Gastrocnemius medialis (tissue), 4 donors: ENCODE data around the gene TIMP3. TPM values are rescaled to one million over a fixed set of nuclear protein-coding genes. Genes with fewer than 3 reads are reported as not detected.

Experiments used
- ATAC-seq, 2 donors: fragments of 150-250 bp; one replicate each; pipeline ENCODE4 v1.9.1; 2016
- DNase-seq, 2 donors: peaks; one replicate each; pipeline ENCODE4 v3.0.0-alpha.2; 2019
- H3K27ac ChIP-seq, 4 donors: fragments of 200-600 bp; sonication (generic); 1 replicate in 1 of 4; 2 replicates in 3 of 4; pipeline ENCODE4 v1.5.1; 2016 to 2018; ENCODE audit warnings: mild to moderate bottlenecking in 2 of 4, moderate library complexity in 1 of 4
- H3K27me3 ChIP-seq, 3 donors: fragments of 200-600 bp; sonication (generic) in 2 of 3; 1 replicate in 1 of 3; 2 replicates in 2 of 3; pipeline versions ENCODE4 v1.5.1 to v1.6.0; 2016 to 2019; ENCODE audit warnings: mild to moderate bottlenecking in 1 of 3, moderate library complexity in 1 of 3
- H3K36me3 ChIP-seq, 2 donors: fragments of 200-600 bp; sonication (generic) in 1 of 2; one replicate each; pipeline ENCODE4 v1.5.1; 2017 to 2018
- H3K4me1 ChIP-seq, 2 donors: fragments of 200-600 bp; sonication (generic) in 1 of 2; one replicate each; pipeline ENCODE4 v1.5.1; 2016 to 2017; ENCODE audit warnings: mild to moderate bottlenecking in 2 of 2
- H3K4me3 ChIP-seq, 4 donors: fragments of 200-600 bp; sonication (generic) in 3 of 4; 1 replicate in 1 of 4; 2 replicates in 3 of 4; pipeline ENCODE4 v1.5.1; 2016 to 2019; ENCODE audit warnings: mild to moderate bottlenecking in 2 of 4
- H3K9me3 ChIP-seq, 3 donors: fragments of 200-600 bp; sonication (generic) in 2 of 3; 1 replicate in 1 of 3; 2 replicates in 2 of 3; pipeline ENCODE4 v1.5.1; 2016 to 2019
- POLR2A ChIP-seq, 2 donors: fragments of 450-650 bp; IDR thresholded peaks; one replicate each; pipeline ENCODE4 v1.6.1; 2017; ENCODE audit warnings: antibody characterized with exemption in 2 of 2, mild to moderate bottlenecking in 2 of 2, moderate library complexity in 2 of 2
- in situ Hi-C, 4 donors: fragments of 200-750 bp; cut with MboI; loops; one replicate each; pipeline versions ENCODE4 v1.15.0 to v1.8.0; 2017; ENCODE audit warnings: low sequenced_read_pairs in 4 of 4
- intact Hi-C: fragments of 100-400 bp; cut with DNase I; formaldehyde crosslinking; loops from one replicate; pipeline ENCODE4 v1.15.1; 2023; ENCODE audit warnings: low total_unique reads
- total RNA-seq, 4 donors: library from RNA; depleted of rRNA; stranded (reverse); fragments of >200 nt; gene quantifications; one replicate each; pipeline versions ENCODE4 v1.1.0 to v1.2.3, GENCODE V29; 2016
- TF ChIP-seq, protein P1 (sequence below), 5 experiments: fragments of 450-650 bp in 3 of 5; fragments of 200-600 bp in 2 of 5; sonication (generic) in 2 of 5; IDR thresholded peaks in 4 of 5; conservative IDR thresholded peaks in 1 of 5; 1 replicate in 4 of 5; 2 replicates in 1 of 5; pipeline ENCODE4 v1.5.1; 2016 to 2019; ENCODE audit warnings: antibody characterized with exemption in 5 of 5, mild to moderate bottlenecking in 3 of 5, moderate library complexity in 3 of 5

The TIMP3 gene
- total RNA-seq, 4 donors from 2014 or later, result 102 to 247 (median 144) TPM

DNA sequence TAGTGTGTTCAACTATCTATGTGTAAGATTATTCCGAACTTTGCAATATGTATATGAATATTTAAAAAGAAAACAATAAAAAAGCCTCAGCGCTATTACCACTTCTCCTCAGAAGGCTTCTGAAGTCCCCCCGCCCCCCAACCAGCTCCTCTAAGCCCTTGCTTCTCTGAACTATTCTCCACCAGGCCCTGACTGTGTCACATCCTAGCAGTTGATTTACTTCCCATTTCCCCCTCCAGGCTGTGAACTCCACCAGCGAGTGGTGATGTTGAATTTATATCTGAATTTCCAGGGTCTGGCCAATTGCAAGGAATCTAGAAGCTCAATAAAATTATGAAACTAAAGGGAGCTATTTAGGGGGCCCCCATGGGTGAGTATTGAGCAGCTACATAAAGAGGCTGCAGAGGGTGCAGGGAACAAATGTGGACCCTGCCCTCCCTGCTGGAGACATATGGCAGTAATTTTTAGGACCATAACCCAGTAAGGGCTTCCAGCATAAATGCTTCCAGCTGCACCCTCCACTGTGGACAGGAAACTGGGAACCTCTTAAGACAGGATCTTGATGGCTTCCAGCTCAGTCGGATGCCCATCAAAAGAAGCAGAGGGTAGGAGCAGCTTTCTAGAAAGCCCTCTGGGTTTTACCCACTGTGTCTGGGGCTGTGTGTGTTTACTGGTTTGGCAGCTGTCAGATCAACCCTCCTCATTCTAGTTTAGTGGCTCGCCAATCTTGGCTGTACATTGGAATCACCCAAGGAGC, 81.4 kb downstream of the TIMP3 start:
- H3K27ac ChIP-seq, result no peak overlapping the region
- H3K27me3 ChIP-seq, result no peaks in the 10 kb centered on the region
- H3K9me3 ChIP-seq, result no peaks in the 10 kb centered on the region
- H3K4me1 ChIP-seq, result no peaks in the 10 kb centered on the region
- intact Hi-C loops, result no loop called here
- H3K36me3 ChIP-seq, result no peaks in the 10 kb centered on the region
- TF ChIP-seq, protein P1, sequence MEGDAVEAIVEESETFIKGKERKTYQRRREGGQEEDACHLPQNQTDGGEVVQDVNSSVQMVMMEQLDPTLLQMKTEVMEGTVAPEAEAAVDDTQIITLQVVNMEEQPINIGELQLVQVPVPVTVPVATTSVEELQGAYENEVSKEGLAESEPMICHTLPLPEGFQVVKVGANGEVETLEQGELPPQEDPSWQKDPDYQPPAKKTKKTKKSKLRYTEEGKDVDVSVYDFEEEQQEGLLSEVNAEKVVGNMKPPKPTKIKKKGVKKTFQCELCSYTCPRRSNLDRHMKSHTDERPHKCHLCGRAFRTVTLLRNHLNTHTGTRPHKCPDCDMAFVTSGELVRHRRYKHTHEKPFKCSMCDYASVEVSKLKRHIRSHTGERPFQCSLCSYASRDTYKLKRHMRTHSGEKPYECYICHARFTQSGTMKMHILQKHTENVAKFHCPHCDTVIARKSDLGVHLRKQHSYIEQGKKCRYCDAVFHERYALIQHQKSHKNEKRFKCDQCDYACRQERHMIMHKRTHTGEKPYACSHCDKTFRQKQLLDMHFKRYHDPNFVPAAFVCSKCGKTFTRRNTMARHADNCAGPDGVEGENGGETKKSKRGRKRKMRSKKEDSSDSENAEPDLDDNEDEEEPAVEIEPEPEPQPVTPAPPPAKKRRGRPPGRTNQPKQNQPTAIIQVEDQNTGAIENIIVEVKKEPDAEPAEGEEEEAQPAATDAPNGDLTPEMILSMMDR (IDR thresholded peaks at IDR 0.05 in 4 of 5, conservative IDR thresholded peaks at IDR 0.05 in 1 of 5), result no peak
- no peak for TF ChIP-seq POLR2A (IDR thresholded peaks at IDR 0.05)
- H3K4me3 ChIP-seq, result no peak overlapping the region
- DNase-seq (no peak), ATAC-seq (no peak)
- in situ Hi-C loops, result no loop called here

DNA sequence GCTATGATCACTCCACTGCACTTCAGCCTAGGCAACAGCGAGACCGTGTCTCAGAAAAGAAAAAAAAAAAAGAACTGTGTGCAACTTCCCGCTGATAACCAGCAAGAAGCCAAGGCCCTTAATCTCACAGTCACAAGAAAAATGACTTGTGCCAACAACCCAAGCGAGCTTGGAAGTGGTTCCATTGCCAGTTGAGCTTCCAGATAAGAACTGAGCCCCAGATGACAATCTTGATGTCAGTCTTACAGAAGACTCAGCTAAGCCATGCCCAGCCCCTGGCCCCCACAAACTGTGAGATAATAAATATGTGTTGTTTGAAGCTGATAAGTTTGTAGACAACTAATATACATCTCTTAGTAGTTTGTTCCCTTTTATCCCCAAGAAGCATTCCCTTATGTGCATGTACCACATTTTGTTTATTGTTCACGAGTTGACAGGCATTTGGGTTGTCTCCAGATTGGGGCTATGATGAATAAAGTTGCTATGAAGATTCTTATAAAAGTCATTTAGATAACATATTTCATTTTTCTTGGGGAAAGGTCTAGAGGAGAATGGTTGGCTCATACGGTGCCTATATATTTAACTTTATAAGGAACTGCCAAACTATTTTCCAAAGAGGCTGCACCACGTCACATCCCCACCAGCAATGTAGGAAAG, 85.9 kb downstream of the TIMP3 start:
- ATAC-seq (no peak), DNase-seq (no peak)
- no peak overlapping the region for H3K27ac ChIP-seq
- no peak overlapping the region for H3K4me3 ChIP-seq
- no peaks in the 10 kb centered on the region for H3K4me1 ChIP-seq
- no peaks in the 10 kb centered on the region for H3K9me3 ChIP-seq
- H3K27me3 ChIP-seq, result no peaks in the 10 kb centered on the region
- TF ChIP-seq, protein P1 (IDR thresholded peaks at IDR 0.05 in 4 of 5, conservative IDR thresholded peaks at IDR 0.05 in 1 of 5), result no peak
- no peak for TF ChIP-seq POLR2A (IDR thresholded peaks at IDR 0.05)
- in situ Hi-C loops, result no loop called here
- no peaks in the 10 kb centered on the region for H3K36me3 ChIP-seq
- intact Hi-C loops, result no loop called here

DNA sequence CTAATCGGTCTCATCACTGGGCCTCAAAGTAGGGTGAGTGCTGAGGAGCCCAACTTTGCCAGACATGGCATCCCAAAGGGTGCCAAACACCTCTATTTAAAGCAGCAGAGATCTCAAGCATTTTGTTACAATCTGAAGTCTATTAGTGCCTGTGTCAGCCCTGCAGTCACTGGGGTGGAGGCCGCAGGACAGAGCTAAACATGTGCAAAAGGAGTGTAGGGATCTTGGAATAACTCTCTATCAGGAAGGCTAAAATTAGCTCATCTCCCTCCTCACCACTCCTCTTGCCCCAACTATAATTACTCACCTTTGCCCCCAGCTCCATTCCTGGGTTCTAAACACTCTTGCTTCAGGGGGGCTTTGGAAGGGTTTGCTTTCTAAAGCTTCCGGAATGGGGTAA, 87.5 kb downstream of the TIMP3 start:
- Histone ChIP-seq H3K4me1 (no peaks in the 10 kb centered on the region), H3K36me3 (no peaks in the 10 kb centered on the region), H3K4me3 (no peak overlapping the region), H3K9me3 (no peaks in the 10 kb centered on the region), H3K27ac (no peak overlapping the region), H3K27me3 (no peaks in the 10 kb centered on the region)
- DNase-seq (no peak), ATAC-seq (no peak)
- intact Hi-C loops, result no loop called here
- in situ Hi-C loops, result no loop called here
- TF ChIP-seq, protein P1 (IDR thresholded peaks at IDR 0.05 in 4 of 5, conservative IDR thresholded peaks at IDR 0.05 in 1 of 5), result no peak
- no peak for TF ChIP-seq POLR2A (IDR thresholded peaks at IDR 0.05)

DNA sequence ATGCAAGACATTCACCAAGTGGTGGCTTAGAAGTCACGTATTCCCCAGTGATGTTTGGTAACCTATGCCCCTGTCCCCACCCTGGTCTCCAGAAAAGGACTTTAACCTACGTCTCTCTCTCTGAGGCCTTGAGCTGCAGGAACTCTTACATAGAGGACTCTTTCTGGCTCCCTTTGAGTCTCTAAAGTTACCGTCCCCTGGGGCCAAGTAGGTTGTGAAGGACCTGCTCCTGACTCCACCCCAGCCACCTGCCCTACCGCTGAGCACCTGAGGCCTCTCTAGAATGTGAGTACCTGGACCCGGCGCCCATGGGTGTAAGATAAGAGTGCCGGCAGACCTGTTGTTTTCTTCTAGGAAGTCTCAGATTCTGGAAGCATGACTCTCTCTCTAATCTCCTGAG, 95.4 kb downstream of the TIMP3 start:
- Histone ChIP-seq H3K4me1 (no peaks in the 10 kb centered on the region), H3K36me3 (no peaks in the 10 kb centered on the region), H3K4me3 (no peak overlapping the region), H3K27me3 (no peaks in the 10 kb centered on the region), H3K9me3 (no peaks in the 10 kb centered on the region), H3K27ac (no peak overlapping the region)
- in situ Hi-C loops, result no loop called here
- ATAC-seq (no peak), DNase-seq (no peak)
- intact Hi-C loops, result no loop called here
- TF ChIP-seq, protein P1 (IDR thresholded peaks at IDR 0.05 in 4 of 5, conservative IDR thresholded peaks at IDR 0.05 in 1 of 5), result no peak
- TF ChIP-seq POLR2A (IDR thresholded peaks at IDR 0.05), result no peak
